ENCODE data around the gene HSD17B3. TPM values are rescaled to one million over a fixed set of nuclear protein-coding genes. Genes with fewer than 3 reads are reported as not detected.

HSD17B3 gene
- total RNA-seq, 1 donor from 2014 or later = not detected

DNA sequence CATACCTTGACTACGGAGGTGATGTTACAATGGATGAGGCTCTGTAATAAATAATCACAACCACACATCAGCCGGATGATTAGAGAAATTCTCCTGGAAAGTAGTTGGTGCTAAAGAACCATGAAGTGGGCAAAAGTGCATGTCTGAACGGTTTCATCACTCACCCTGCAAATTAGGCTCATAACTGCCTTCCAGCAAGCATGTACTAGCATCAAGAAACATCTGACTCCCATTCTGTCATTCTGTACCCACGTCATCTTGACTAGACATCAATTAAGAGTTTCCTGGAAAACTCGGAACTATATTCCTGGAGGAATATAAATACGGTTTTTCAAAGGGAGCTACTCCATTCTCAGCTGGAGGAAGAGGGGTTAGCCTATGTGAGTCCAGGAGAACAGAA lies 52.2 kb downstream of the HSD17B3 start:
- Mint-ChIP-seq H3K9me3 (ENCODE audit: low read depth) (no peaks in the 10 kb centered on the region), H3K27ac (ENCODE audit: unreplicated experiment) (no peak overlapping the region), H3K4me1 (ENCODE audit: low read depth) (no peaks in the 10 kb centered on the region), H3K27me3 (ENCODE audit: low read depth) (peaks cover 4% of the 10 kb centered on the region), H3K4me3 (ENCODE audit: unreplicated experiment) (no peak overlapping the region), H3K36me3 (ENCODE audit: low read depth) (no peaks in the 10 kb centered on the region)
- DNase-seq (ENCODE audit: low spot score) = no peak
- TF ChIP-seq, protein P1, sequence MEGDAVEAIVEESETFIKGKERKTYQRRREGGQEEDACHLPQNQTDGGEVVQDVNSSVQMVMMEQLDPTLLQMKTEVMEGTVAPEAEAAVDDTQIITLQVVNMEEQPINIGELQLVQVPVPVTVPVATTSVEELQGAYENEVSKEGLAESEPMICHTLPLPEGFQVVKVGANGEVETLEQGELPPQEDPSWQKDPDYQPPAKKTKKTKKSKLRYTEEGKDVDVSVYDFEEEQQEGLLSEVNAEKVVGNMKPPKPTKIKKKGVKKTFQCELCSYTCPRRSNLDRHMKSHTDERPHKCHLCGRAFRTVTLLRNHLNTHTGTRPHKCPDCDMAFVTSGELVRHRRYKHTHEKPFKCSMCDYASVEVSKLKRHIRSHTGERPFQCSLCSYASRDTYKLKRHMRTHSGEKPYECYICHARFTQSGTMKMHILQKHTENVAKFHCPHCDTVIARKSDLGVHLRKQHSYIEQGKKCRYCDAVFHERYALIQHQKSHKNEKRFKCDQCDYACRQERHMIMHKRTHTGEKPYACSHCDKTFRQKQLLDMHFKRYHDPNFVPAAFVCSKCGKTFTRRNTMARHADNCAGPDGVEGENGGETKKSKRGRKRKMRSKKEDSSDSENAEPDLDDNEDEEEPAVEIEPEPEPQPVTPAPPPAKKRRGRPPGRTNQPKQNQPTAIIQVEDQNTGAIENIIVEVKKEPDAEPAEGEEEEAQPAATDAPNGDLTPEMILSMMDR (IDR thresholded peaks at IDR 0.05) = no peak

GRCh38 chr9:96246267-96246671 lies 55.7 kb downstream of the HSD17B3 start:
- DNase-seq (ENCODE audit: low spot score) = no peak
- H3K36me3 Mint-ChIP-seq (ENCODE audit: low read depth) = no peaks in the 10 kb centered on the region
- H3K9me3 Mint-ChIP-seq (ENCODE audit: low read depth) = no peaks in the 10 kb centered on the region
- peaks cover 8% of the 10 kb centered on the region for H3K4me1 Mint-ChIP-seq (ENCODE audit: low read depth)
- TF ChIP-seq, protein P1 (IDR thresholded peaks at IDR 0.05) = no peak
- no peak overlapping the region for H3K27ac Mint-ChIP-seq (ENCODE audit: unreplicated experiment)
- no peak overlapping the region for H3K4me3 Mint-ChIP-seq (ENCODE audit: unreplicated experiment)
- peaks cover 4% of the 10 kb centered on the region for H3K27me3 Mint-ChIP-seq (ENCODE audit: low read depth)

GRCh38 chr9:96245399-96245798 lies 56.6 kb downstream of the HSD17B3 start:
- Mint-ChIP-seq H3K4me3 (ENCODE audit: unreplicated experiment) (no peak overlapping the region), H3K36me3 (ENCODE audit: low read depth) (no peaks in the 10 kb centered on the region), H3K27ac (ENCODE audit: unreplicated experiment) (no peak overlapping the region), H3K9me3 (ENCODE audit: low read depth) (no peaks in the 10 kb centered on the region), H3K27me3 (ENCODE audit: low read depth) (peaks cover 7% of the 10 kb centered on the region), H3K4me1 (ENCODE audit: low read depth) (peaks cover 8% of the 10 kb centered on the region)
- DNase-seq (ENCODE audit: low spot score) = no peak
- TF ChIP-seq, protein P1 (IDR thresholded peaks at IDR 0.05) = peak; percentile 51

GRCh38 chr9:96243778-96244177 lies 58.2 kb downstream of the HSD17B3 start:
- Mint-ChIP-seq H3K36me3 (ENCODE audit: low read depth) (no peaks in the 10 kb centered on the region), H3K4me3 (ENCODE audit: unreplicated experiment) (no peak overlapping the region), H3K4me1 (ENCODE audit: low read depth) (peaks cover 8% of the 10 kb centered on the region), H3K27me3 (ENCODE audit: low read depth) (peaks cover 12% of the 10 kb centered on the region), H3K9me3 (ENCODE audit: low read depth) (no peaks in the 10 kb centered on the region), H3K27ac (ENCODE audit: unreplicated experiment) (no peak overlapping the region)
- DNase-seq (ENCODE audit: low spot score) = no peak
- TF ChIP-seq, protein P1 (IDR thresholded peaks at IDR 0.05) = no peak

DNA sequence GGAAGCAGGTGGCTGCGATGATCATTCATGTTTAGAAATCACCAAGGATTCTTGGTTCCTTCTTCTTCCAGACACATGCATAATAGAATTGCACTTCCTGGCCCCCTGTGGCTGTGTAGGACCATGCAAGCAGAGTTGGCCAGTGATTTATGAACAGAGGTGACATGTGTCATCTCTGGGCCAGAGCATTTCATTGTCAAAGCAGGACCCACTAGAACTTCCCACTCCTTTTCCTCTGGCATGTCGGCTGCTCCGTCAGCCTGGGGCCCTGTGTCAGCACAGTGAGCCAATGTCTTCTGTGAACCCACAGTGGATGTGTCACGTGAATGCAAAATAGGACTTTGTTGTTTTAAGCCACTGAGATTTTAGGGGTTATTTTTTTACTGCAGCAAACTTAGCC lies 59.2 kb downstream of the HSD17B3 start:
- Mint-ChIP-seq H3K4me1 (ENCODE audit: low read depth) (peaks cover 8% of the 10 kb centered on the region), H3K27me3 (ENCODE audit: low read depth) (peaks cover 8% of the 10 kb centered on the region), H3K36me3 (ENCODE audit: low read depth) (no peaks in the 10 kb centered on the region)

More for the DNA sequence above, 59.2 kb downstream of the HSD17B3 start:
- TF ChIP-seq, protein P1 (IDR thresholded peaks at IDR 0.05) = no peak
- DNase-seq (ENCODE audit: low spot score) = no peak
- Mint-ChIP-seq H3K9me3 (ENCODE audit: low read depth) (no peaks in the 10 kb centered on the region), H3K4me3 (ENCODE audit: unreplicated experiment) (no peak overlapping the region), H3K27ac (ENCODE audit: unreplicated experiment) (no peak overlapping the region)

All from chondrocyte (in vitro differentiated cells).